Measurements from ENCODE around the gene DUSP22. TPM values are rescaled to one million over a fixed set of nuclear protein-coding genes. Genes with fewer than 3 reads are reported as not detected.

Gene DUSP22
- total and polyA plus RNA-seq, 2 experiments from 2014 or later = 12.8 to 36.8 TPM

DNA sequence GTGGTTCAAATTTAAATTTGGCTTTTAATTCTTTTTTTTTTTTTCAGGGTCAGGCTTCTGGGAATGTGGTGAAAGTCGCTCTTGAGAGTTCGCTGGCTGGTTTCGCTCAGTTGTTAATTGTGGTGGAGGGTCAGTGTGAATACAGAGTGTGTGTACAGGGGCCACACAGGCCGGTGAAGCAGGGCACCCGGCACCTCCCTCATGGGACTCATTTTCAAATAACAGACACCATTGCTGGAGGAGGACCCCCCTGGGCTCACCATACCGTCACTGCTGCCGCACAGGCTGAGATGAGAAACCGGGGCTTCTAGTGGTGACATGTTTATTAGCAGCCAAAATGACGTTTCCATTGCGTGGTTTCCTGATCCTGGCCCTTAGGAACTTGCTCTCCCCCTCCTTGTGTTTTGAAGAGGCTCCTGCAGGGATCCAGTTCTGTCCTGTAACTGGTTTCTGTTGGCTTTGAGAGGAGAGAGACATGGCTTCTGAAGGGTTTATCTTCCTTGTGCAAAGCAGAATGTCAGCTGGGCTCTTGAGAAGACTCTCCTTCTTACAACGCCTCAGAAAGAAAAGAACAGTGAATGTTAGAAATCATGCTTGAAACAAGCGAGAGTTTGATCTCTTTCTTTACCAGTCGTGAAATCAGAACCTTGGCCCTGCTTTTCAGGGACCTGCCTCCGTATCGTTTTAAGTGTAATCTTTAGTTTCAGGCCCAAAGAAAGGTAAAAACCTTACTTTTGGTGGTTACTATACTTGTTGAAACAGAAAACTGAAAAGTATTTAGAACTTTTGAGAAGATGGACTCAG is 37.8 kb downstream of the DUSP22 start:
- H3K27ac ChIP-seq (ENCODE audit: low read depth) = no peak overlapping the region
- DNase-seq (ENCODE audit: low spot score) (peak; percentile 65), ATAC-seq (peak; percentile 89)
- no peak overlapping the region for H3K4me3 ChIP-seq
- TF ChIP-seq EZH2 (IDR thresholded peaks at IDR 0.05; ENCODE audit: low read depth, unreplicated experiment) = no peak
- TF ChIP-seq CREB1 (CRISPR knock-in tag; IDR thresholded peaks at IDR 0.05; ENCODE audit: low read depth) = peak; percentile 59; the same call in 1 of the 2 replicates
- H3K36me3 Mint-ChIP-seq (ENCODE audit: low read depth) = peaks cover 16% of the 10 kb centered on the region
- no peak overlapping the region for H3K4me2 ChIP-seq
- H3K4me1 ChIP-seq (ENCODE audit: insufficient read depth) = no peaks in the 10 kb centered on the region
- peaks cover 3% of the 10 kb centered on the region; the same call in 1 of the 2 replicates for H3K79me2 ChIP-seq (replicated peaks; ENCODE audit: insufficient read depth)
- no peaks in the 10 kb centered on the region for H3F3A ChIP-seq (replicated peaks; ENCODE audit: low read depth)
- no peaks in the 10 kb centered on the region for H3K27me3 ChIP-seq (ENCODE audit: insufficient read depth)
- H3K4me1 Mint-ChIP-seq = no peaks in the 10 kb centered on the region
- H3K27ac Mint-ChIP-seq = no peak overlapping the region
- no peak overlapping the region for H3K4me3 Mint-ChIP-seq
- no peaks in the 10 kb centered on the region for H3K27me3 Mint-ChIP-seq (ENCODE audit: insufficient read depth, low read depth, poor library complexity)
- H3K36me3 ChIP-seq (ENCODE audit: insufficient read depth) = peaks cover 8% of the 10 kb centered on the region
- H4K20me1 ChIP-seq (replicated peaks; ENCODE audit: insufficient read depth) = no peaks in the 10 kb centered on the region; the same call in none of the 2 replicates
- no peak overlapping the region for H2AFZ ChIP-seq
- H3K9me2 ChIP-seq (ENCODE audit: insufficient read depth) = no peaks in the 10 kb centered on the region
- peaks cover 14% of the 10 kb centered on the region; the same call in 2 of the 3 replicates for H3K9me3 Mint-ChIP-seq

DNA sequence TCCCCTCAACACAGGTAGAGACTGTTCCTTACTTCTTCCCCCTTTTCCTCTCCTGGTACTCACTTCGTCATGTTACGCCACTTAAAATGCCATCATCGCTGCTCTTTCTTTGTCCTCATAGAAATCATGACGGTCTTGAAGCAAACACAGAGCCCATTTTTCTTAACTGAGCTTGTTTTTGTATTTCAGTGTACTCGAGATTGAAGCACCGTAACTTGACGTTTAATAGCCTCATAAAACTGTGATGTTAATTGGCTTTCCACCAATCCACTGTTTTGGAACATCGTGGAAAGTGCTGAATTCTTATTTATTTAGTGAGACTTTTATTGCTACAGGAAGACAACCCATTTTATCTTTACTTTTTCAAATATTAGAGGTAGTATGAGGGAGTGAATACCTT is 38.7 kb downstream of the DUSP22 start:
- Histone ChIP-seq H3K79me2 (replicated peaks; ENCODE audit: insufficient read depth) (peaks cover 3% of the 10 kb centered on the region; the same call in 1 of the 2 replicates), H4K20me1 (replicated peaks; ENCODE audit: insufficient read depth) (no peaks in the 10 kb centered on the region; the same call in none of the 2 replicates), H3K9me2 (ENCODE audit: insufficient read depth) (no peaks in the 10 kb centered on the region), H3K4me2 (no peak overlapping the region), H3K27me3 (ENCODE audit: insufficient read depth) (no peaks in the 10 kb centered on the region), H3K4me3 (no peak overlapping the region), H2AFZ (no peak overlapping the region), H3K27ac (ENCODE audit: low read depth) (no peak overlapping the region), H3F3A (replicated peaks; ENCODE audit: low read depth) (no peaks in the 10 kb centered on the region), H3K36me3 (ENCODE audit: insufficient read depth) (peaks cover 13% of the 10 kb centered on the region), H3K4me1 (ENCODE audit: insufficient read depth) (no peaks in the 10 kb centered on the region)
- ATAC-seq (no peak), DNase-seq (ENCODE audit: low spot score) (no peak)
- Mint-ChIP-seq H3K27ac (no peak overlapping the region), H3K9me3 (peaks cover 20% of the 10 kb centered on the region; the same call in 2 of the 3 replicates), H3K4me3 (no peak overlapping the region), H3K36me3 (ENCODE audit: low read depth) (peaks cover 15% of the 10 kb centered on the region), H3K27me3 (ENCODE audit: insufficient read depth, low read depth, poor library complexity) (no peaks in the 10 kb centered on the region), H3K4me1 (no peaks in the 10 kb centered on the region)
- TF ChIP-seq ZNF114 (CRISPR knock-in tag; IDR thresholded peaks at IDR 0.05) (no peak), EZH2 (IDR thresholded peaks at IDR 0.05; ENCODE audit: low read depth, unreplicated experiment) (no peak), CREB1 (CRISPR knock-in tag; IDR thresholded peaks at IDR 0.05; ENCODE audit: low read depth) (no peak), ZNF331 (CRISPR knock-in tag; IDR thresholded peaks at IDR 0.05; ENCODE audit: low read depth) (no peak), STAT1 (IDR thresholded peaks at IDR 0.05; ENCODE audit: unreplicated experiment) (no peak), POLR2AphosphoS5 (IDR thresholded peaks at IDR 0.05; ENCODE audit: low read depth) (no peak), JUNB (IDR thresholded peaks at IDR 0.05; ENCODE audit: unreplicated experiment) (no peak), NANOG (IDR thresholded peaks at IDR 0.05; ENCODE audit: borderline replicate concordance) (no peak), EZH2phosphoT487 (IDR thresholded peaks at IDR 0.05; ENCODE audit: unreplicated experiment) (no peak)
- TF ChIP-seq, protein P1, sequence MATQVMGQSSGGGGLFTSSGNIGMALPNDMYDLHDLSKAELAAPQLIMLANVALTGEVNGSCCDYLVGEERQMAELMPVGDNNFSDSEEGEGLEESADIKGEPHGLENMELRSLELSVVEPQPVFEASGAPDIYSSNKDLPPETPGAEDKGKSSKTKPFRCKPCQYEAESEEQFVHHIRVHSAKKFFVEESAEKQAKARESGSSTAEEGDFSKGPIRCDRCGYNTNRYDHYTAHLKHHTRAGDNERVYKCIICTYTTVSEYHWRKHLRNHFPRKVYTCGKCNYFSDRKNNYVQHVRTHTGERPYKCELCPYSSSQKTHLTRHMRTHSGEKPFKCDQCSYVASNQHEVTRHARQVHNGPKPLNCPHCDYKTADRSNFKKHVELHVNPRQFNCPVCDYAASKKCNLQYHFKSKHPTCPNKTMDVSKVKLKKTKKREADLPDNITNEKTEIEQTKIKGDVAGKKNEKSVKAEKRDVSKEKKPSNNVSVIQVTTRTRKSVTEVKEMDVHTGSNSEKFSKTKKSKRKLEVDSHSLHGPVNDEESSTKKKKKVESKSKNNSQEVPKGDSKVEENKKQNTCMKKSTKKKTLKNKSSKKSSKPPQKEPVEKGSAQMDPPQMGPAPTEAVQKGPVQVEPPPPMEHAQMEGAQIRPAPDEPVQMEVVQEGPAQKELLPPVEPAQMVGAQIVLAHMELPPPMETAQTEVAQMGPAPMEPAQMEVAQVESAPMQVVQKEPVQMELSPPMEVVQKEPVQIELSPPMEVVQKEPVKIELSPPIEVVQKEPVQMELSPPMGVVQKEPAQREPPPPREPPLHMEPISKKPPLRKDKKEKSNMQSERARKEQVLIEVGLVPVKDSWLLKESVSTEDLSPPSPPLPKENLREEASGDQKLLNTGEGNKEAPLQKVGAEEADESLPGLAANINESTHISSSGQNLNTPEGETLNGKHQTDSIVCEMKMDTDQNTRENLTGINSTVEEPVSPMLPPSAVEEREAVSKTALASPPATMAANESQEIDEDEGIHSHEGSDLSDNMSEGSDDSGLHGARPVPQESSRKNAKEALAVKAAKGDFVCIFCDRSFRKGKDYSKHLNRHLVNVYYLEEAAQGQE (IDR thresholded peaks at IDR 0.05; ENCODE audit: unreplicated experiment) = no peak
- TF ChIP-seq, protein P2, sequence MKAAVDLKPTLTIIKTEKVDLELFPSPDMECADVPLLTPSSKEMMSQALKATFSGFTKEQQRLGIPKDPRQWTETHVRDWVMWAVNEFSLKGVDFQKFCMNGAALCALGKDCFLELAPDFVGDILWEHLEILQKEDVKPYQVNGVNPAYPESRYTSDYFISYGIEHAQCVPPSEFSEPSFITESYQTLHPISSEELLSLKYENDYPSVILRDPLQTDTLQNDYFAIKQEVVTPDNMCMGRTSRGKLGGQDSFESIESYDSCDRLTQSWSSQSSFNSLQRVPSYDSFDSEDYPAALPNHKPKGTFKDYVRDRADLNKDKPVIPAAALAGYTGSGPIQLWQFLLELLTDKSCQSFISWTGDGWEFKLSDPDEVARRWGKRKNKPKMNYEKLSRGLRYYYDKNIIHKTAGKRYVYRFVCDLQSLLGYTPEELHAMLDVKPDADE (IDR thresholded peaks at IDR 0.05) = no peak
- TF ChIP-seq, protein P3, sequence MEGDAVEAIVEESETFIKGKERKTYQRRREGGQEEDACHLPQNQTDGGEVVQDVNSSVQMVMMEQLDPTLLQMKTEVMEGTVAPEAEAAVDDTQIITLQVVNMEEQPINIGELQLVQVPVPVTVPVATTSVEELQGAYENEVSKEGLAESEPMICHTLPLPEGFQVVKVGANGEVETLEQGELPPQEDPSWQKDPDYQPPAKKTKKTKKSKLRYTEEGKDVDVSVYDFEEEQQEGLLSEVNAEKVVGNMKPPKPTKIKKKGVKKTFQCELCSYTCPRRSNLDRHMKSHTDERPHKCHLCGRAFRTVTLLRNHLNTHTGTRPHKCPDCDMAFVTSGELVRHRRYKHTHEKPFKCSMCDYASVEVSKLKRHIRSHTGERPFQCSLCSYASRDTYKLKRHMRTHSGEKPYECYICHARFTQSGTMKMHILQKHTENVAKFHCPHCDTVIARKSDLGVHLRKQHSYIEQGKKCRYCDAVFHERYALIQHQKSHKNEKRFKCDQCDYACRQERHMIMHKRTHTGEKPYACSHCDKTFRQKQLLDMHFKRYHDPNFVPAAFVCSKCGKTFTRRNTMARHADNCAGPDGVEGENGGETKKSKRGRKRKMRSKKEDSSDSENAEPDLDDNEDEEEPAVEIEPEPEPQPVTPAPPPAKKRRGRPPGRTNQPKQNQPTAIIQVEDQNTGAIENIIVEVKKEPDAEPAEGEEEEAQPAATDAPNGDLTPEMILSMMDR (conservative IDR thresholded peaks at IDR 0.05; ENCODE audit: low read depth in 2 of 2) = no peak
